Measurements from ENCODE around the gene CCDC117.

- no peak for TF ChIP-seq CTCF (IDR thresholded peaks at IDR 0.05)
- TF ChIP-seq POLR2A (IDR thresholded peaks at IDR 0.05) = peak in 1 of 4 donors; percentile 24
- peak in 2 of 4 donors; percentile 30 to 34 for TF ChIP-seq EP300 (IDR thresholded peaks at IDR 0.05)
- peak; percentile 51 to 75 for TF ChIP-seq POLR2AphosphoS5 (IDR thresholded peaks at IDR 0.05)
Measured at GRCh38 chr22:28810821-28811491, 38.5 kb downstream of the CCDC117 start.
